ENCODE data around the gene SLC30A2. TPM values are rescaled to one million over a fixed set of nuclear protein-coding genes. Genes with fewer than 3 reads are reported as not detected.

SLC30A2 gene
- total RNA-seq, 1 experiment from 2014 or later: 3.0 TPM

GRCh38 chr1:26003262-26003661 lies 42.7 kb downstream of the SLC30A2 start:
- DNase-seq: no peak
- no TSS peak for BruUV-seq (replicated peaks)
- no peaks in the 10 kb centered on the region for H3K4me1 Mint-ChIP-seq (ENCODE audit: low read depth, unreplicated experiment)
- H3K9me3 Mint-ChIP-seq (ENCODE audit: unreplicated experiment): no peaks in the 10 kb centered on the region
- H3K4me3 Mint-ChIP-seq (ENCODE audit: unreplicated experiment): no peak overlapping the region
- POLR2A ChIA-PET: no interaction called here
- Histone ChIP-seq H3K4me3 (ENCODE audit: low read depth, low read length) (no peak overlapping the region), H3K27me3 (replicated peaks; ENCODE audit: control insufficient read depth, insufficient read depth, low read length) (no peaks in the 10 kb centered on the region), H3K9me3 (no peaks in the 10 kb centered on the region), H3K36me3 (ENCODE audit: control insufficient read depth, insufficient read depth, low read length) (no peaks in the 10 kb centered on the region), H3K4me1 (0 out of 2 replicates have a peak, but pooled peaks cover 4% of the 10 kb centered on the region)
- H3K36me3 Mint-ChIP-seq (ENCODE audit: insufficient read depth, unreplicated experiment): peaks cover 1% of the 10 kb centered on the region
- CTCF ChIA-PET: interaction anchor here (0.5 to 1.0 kb wide), 2 partner anchors 33 to 396 kb away, joined by 5 read pairs; no protein-coding TSS in a partner anchor
- no peak overlapping the region for H3K27ac Mint-ChIP-seq (ENCODE audit: unreplicated experiment)
- TF ChIP-seq CTCF (IDR thresholded peaks at IDR 0.05; ENCODE audit: insufficient read depth in 1 of 2, low read depth in 1 of 2, low read length in 1 of 2, severe bottlenecking in 1 of 2, unreplicated experiment in 1 of 2): no peak
- intact Hi-C loops (cut with micrococcal nuclease; ENCODE audit: unreplicated experiment): no loop called here
- H3K27me3 Mint-ChIP-seq (ENCODE audit: insufficient read depth, unreplicated experiment): no peaks in the 10 kb centered on the region

- no peaks in the 10 kb centered on the region for H3K27me3 ChIP-seq (replicated peaks; ENCODE audit: control insufficient read depth, insufficient read depth, low read length)
These were observed 46.7 kb downstream of the SLC30A2 start for GRCh38 chr1:25999041-25999800.

More at GRCh38 chr1:25999041-25999800, 46.7 kb downstream of the SLC30A2 start:
- CTCF ChIA-PET: interaction anchor here (4.4 kb wide), 1 partner anchor 103 kb away, joined by 69 read pairs; no protein-coding TSS in a partner anchor
- no peaks in the 10 kb centered on the region for H3K9me3 Mint-ChIP-seq (ENCODE audit: unreplicated experiment)
- peaks cover 16% of the 10 kb centered on the region for H3K36me3 Mint-ChIP-seq (ENCODE audit: insufficient read depth, unreplicated experiment)
- no peak overlapping the region for H3K4me3 ChIP-seq (ENCODE audit: low read depth, low read length)
- H3K27me3 Mint-ChIP-seq (ENCODE audit: insufficient read depth, unreplicated experiment): no peaks in the 10 kb centered on the region
- no peak for DNase-seq
- H3K27ac Mint-ChIP-seq (ENCODE audit: unreplicated experiment): no peak overlapping the region
- H3K36me3 ChIP-seq (ENCODE audit: control insufficient read depth, insufficient read depth, low read length): no peaks in the 10 kb centered on the region
- H3K4me3 Mint-ChIP-seq (ENCODE audit: unreplicated experiment): no peak overlapping the region
- peaks cover 10% of the 10 kb centered on the region for H3K4me1 Mint-ChIP-seq (ENCODE audit: low read depth, unreplicated experiment)
- POLR2A ChIA-PET: no interaction called here
- intact Hi-C loops (cut with micrococcal nuclease; ENCODE audit: unreplicated experiment): loop anchor here (5.0 to 10.0 kb wide), 2 partner anchors 54 to 177 kb away; no protein-coding TSS in a partner anchor
- BruUV-seq (replicated peaks): no TSS peak
- H3K4me1 ChIP-seq: peaks cover 17% of the 10 kb centered on the region
- no peaks in the 10 kb centered on the region for H3K9me3 ChIP-seq
- TF ChIP-seq CTCF (IDR thresholded peaks at IDR 0.05; ENCODE audit: insufficient read depth in 1 of 2, low read depth in 1 of 2, low read length in 1 of 2, severe bottlenecking in 1 of 2, unreplicated experiment in 1 of 2): no peak

All from Caco-2 (cell line).